ENCODE measurements around the gene FBXO17. TPM values are rescaled to one million over a fixed set of nuclear protein-coding genes. Genes with fewer than 3 reads are reported as not detected.

Gene FBXO17
- total RNA-seq, result not detected
- not detected for polyA plus RNA-seq

- POLR2A ChIA-PET (ENCODE audit: partially characterized antibody), result no interaction called here
- Mint-ChIP-seq H3K27ac (peak within 1 kb of the TSS in 1 of 7 donors; percentile 19), H3K4me1 (peaks cover 0 to 19% (median 11%) of the 10 kb centered on the region in 4 donors), H3K36me3 (no peaks in the 10 kb centered on the region), H3K27me3 (peaks cover 17 to 25% of the 10 kb centered on the region in 2 donors), H3K4me3 (peak within 1 kb of the TSS; percentile 27 to 76 (median 61)), H3K9me3 (peaks cover 0 to 2% (median under 1%) of the 10 kb centered on the region in 8 donors)
- Histone ChIP-seq H3K9me3 (ENCODE audit: control insufficient read depth in 1 of 2, low read length in 2 of 2) (no peaks in the 10 kb centered on the region), H3K27ac (ENCODE audit: low read depth, low read length) (no peak within 1 kb of the TSS), H3K4me1 (ENCODE audit: insufficient read depth, low read length) (no peaks in the 10 kb centered on the region), H3K27me3 (ENCODE audit: insufficient read depth, low read length) (no peaks in the 10 kb centered on the region), H3K36me3 (ENCODE audit: insufficient read depth, low read length) (no peaks in the 10 kb centered on the region), H3K4me3 (ENCODE audit: low read length in 2 of 2) (no peak within 1 kb of the TSS)
- CTCF ChIA-PET (ENCODE audit: partially characterized antibody), result no interaction called here
- intact Hi-C loops (cut with micrococcal nuclease), result no loop called here
- no peak for DNase-seq
Measured at GRCh38 chr19:38975214-38975860, at the start of gene FBXO17. FBXO17 (minus strand) TSS chr19:38975742; CDS start chr19:38950319, 25,423 bp downstream.

GRCh38 chr19:39024875-39025641 lies 49.5 kb upstream of the FBXO17 start:
- H3K9me3 ChIP-seq (ENCODE audit: control insufficient read depth in 1 of 2, low read length in 2 of 2), result no peaks in the 10 kb centered on the region
- H3K4me1 ChIP-seq (ENCODE audit: insufficient read depth, low read length), result no peaks in the 10 kb centered on the region
- peaks cover 0 to 5% (median 0%) of the 10 kb centered on the region in 8 donors for H3K9me3 Mint-ChIP-seq
- H3K36me3 ChIP-seq (ENCODE audit: insufficient read depth, low read length), result no peaks in the 10 kb centered on the region
- peaks cover 7 to 15% of the 10 kb centered on the region in 2 donors for H3K27me3 Mint-ChIP-seq
- no peak overlapping the region for H3K27ac Mint-ChIP-seq
- intact Hi-C loops (cut with micrococcal nuclease), result no loop called here
- H3K4me1 Mint-ChIP-seq, result peaks cover 0 to under 1% (median 0%) of the 10 kb centered on the region in 4 donors
- H3K27ac ChIP-seq (ENCODE audit: low read depth, low read length), result no peak overlapping the region
- ChIA-PET CTCF (ENCODE audit: partially characterized antibody) (interaction anchor here (1.2 kb wide), 1 partner anchor 26 kb away, joined by 3 read pairs; no protein-coding TSS in a partner anchor), POLR2A (ENCODE audit: partially characterized antibody) (no interaction called here)
- no peak for DNase-seq
- no peaks in the 10 kb centered on the region for H3K36me3 Mint-ChIP-seq
- no peak overlapping the region for H3K4me3 Mint-ChIP-seq
- H3K27me3 ChIP-seq (ENCODE audit: insufficient read depth, low read length), result no peaks in the 10 kb centered on the region
- H3K4me3 ChIP-seq (ENCODE audit: low read length in 2 of 2), result no peak overlapping the region

- H3K27ac ChIP-seq (ENCODE audit: low read depth, low read length), result no peak overlapping the region
- H3K4me1 ChIP-seq (ENCODE audit: insufficient read depth, low read length), result no peaks in the 10 kb centered on the region
- Mint-ChIP-seq H3K4me1 (no peaks in the 10 kb centered on the region), H3K4me3 (no peak overlapping the region), H3K9me3 (peaks cover 0 to 5% (median 0%) of the 10 kb centered on the region in 8 donors), H3K27ac (no peak overlapping the region), H3K36me3 (no peaks in the 10 kb centered on the region), H3K27me3 (peaks cover 9 to 21% of the 10 kb centered on the region in 2 donors)
- H3K27me3 ChIP-seq (ENCODE audit: insufficient read depth, low read length), result no peaks in the 10 kb centered on the region
- no peaks in the 10 kb centered on the region for H3K36me3 ChIP-seq (ENCODE audit: insufficient read depth, low read length)
- no peak overlapping the region for H3K4me3 ChIP-seq (ENCODE audit: low read length in 2 of 2)
- intact Hi-C loops (cut with micrococcal nuclease), result no loop called here
- ChIA-PET CTCF (ENCODE audit: partially characterized antibody) (no interaction called here), POLR2A (ENCODE audit: partially characterized antibody) (no interaction called here)
- H3K9me3 ChIP-seq (ENCODE audit: control insufficient read depth in 1 of 2, low read length in 2 of 2), result no peaks in the 10 kb centered on the region
- no peak for DNase-seq
Measured at GRCh38 chr19:39021063-39021462, 45.5 kb upstream of the FBXO17 start.

- CTCF ChIA-PET (ENCODE audit: partially characterized antibody), result interaction anchor here (1.2 kb wide), 1 partner anchor 9 kb away, joined by 4 read pairs; no protein-coding TSS in a partner anchor
- POLR2A ChIA-PET (ENCODE audit: partially characterized antibody), result no interaction called here
- no peak overlapping the region for H3K27ac Mint-ChIP-seq
Measured at GRCh38 chr19:39017646-39018045, 42.1 kb upstream of the FBXO17 start.

GRCh38 chr19:39017026-39017425 lies 41.5 kb upstream of the FBXO17 start:
- Histone ChIP-seq H3K4me3 (ENCODE audit: low read length in 2 of 2) (no peak overlapping the region), H3K36me3 (ENCODE audit: insufficient read depth, low read length) (no peaks in the 10 kb centered on the region), H3K4me1 (ENCODE audit: insufficient read depth, low read length) (no peaks in the 10 kb centered on the region), H3K27ac (ENCODE audit: low read depth, low read length) (no peak overlapping the region), H3K9me3 (ENCODE audit: control insufficient read depth in 1 of 2, low read length in 2 of 2) (no peaks in the 10 kb centered on the region), H3K27me3 (ENCODE audit: insufficient read depth, low read length) (no peaks in the 10 kb centered on the region)
- H3K27ac Mint-ChIP-seq, result peak overlapping the region in 1 of 7 donors; percentile 24
- H3K4me1 Mint-ChIP-seq, result no peaks in the 10 kb centered on the region
- POLR2A ChIA-PET (ENCODE audit: partially characterized antibody), result interaction anchor here (0.7 kb wide), 1 partner anchor 179 kb away, joined by 3 read pairs; no protein-coding TSS in a partner anchor
- peaks cover 0 to 4% (median 0%) of the 10 kb centered on the region in 8 donors for H3K9me3 Mint-ChIP-seq
- H3K36me3 Mint-ChIP-seq, result no peaks in the 10 kb centered on the region
- peaks cover 9 to 20% of the 10 kb centered on the region in 2 donors for H3K27me3 Mint-ChIP-seq
- no peak overlapping the region for H3K4me3 Mint-ChIP-seq
- no peak for DNase-seq
- CTCF ChIA-PET (ENCODE audit: partially characterized antibody), result no interaction called here
- intact Hi-C loops (cut with micrococcal nuclease), result no loop called here

More at GRCh38 chr19:39017646-39018045, 42.1 kb upstream of the FBXO17 start:
- Mint-ChIP-seq H3K36me3 (no peaks in the 10 kb centered on the region), H3K9me3 (peaks cover 0 to 4% (median 0%) of the 10 kb centered on the region in 8 donors), H3K27me3 (peaks cover 9 to 22% of the 10 kb centered on the region in 2 donors), H3K4me1 (no peaks in the 10 kb centered on the region), H3K4me3 (no peak overlapping the region)
- DNase-seq, result no peak
- Histone ChIP-seq H3K9me3 (ENCODE audit: control insufficient read depth in 1 of 2, low read length in 2 of 2) (no peaks in the 10 kb centered on the region), H3K4me1 (ENCODE audit: insufficient read depth, low read length) (no peaks in the 10 kb centered on the region), H3K27ac (ENCODE audit: low read depth, low read length) (no peak overlapping the region), H3K4me3 (ENCODE audit: low read length in 2 of 2) (no peak overlapping the region), H3K36me3 (ENCODE audit: insufficient read depth, low read length) (no peaks in the 10 kb centered on the region), H3K27me3 (ENCODE audit: insufficient read depth, low read length) (no peaks in the 10 kb centered on the region)
- intact Hi-C loops (cut with micrococcal nuclease), result no loop called here

GRCh38 chr19:39014037-39014436 lies 38.5 kb upstream of the FBXO17 start:
- H3K27me3 Mint-ChIP-seq, result peaks cover 7 to 12% of the 10 kb centered on the region in 2 donors
- H3K36me3 ChIP-seq (ENCODE audit: insufficient read depth, low read length), result no peaks in the 10 kb centered on the region

GRCh38 chr19:39009001-39009400 lies 33.5 kb upstream of the FBXO17 start:
- no peaks in the 10 kb centered on the region for H3K9me3 ChIP-seq (ENCODE audit: control insufficient read depth in 1 of 2, low read length in 2 of 2)
- no peaks in the 10 kb centered on the region for H3K36me3 Mint-ChIP-seq
- DNase-seq, result no peak
- H3K27me3 ChIP-seq (ENCODE audit: insufficient read depth, low read length), result no peaks in the 10 kb centered on the region
- peaks cover 0 to 4% (median 2%) of the 10 kb centered on the region in 4 donors for H3K4me1 Mint-ChIP-seq
- CTCF ChIA-PET (ENCODE audit: partially characterized antibody), result no interaction called here
- no peaks in the 10 kb centered on the region for H3K36me3 ChIP-seq (ENCODE audit: insufficient read depth, low read length)
- no peak overlapping the region for H3K27ac Mint-ChIP-seq
- no peak overlapping the region for H3K4me3 Mint-ChIP-seq
- POLR2A ChIA-PET (ENCODE audit: partially characterized antibody), result no interaction called here
- no peaks in the 10 kb centered on the region for H3K4me1 ChIP-seq (ENCODE audit: insufficient read depth, low read length)
- H3K4me3 ChIP-seq (ENCODE audit: low read length in 2 of 2), result no peak overlapping the region
- peaks cover 11 to 13% of the 10 kb centered on the region in 2 donors for H3K27me3 Mint-ChIP-seq
- no peak overlapping the region for H3K27ac ChIP-seq (ENCODE audit: low read depth, low read length)
- intact Hi-C loops (cut with micrococcal nuclease), result no loop called here
- H3K9me3 Mint-ChIP-seq, result peaks cover 0 to 2% (median 0%) of the 10 kb centered on the region in 8 donors

More at GRCh38 chr19:39014037-39014436, 38.5 kb upstream of the FBXO17 start:
- Mint-ChIP-seq H3K27ac (no peak overlapping the region), H3K4me1 (no peaks in the 10 kb centered on the region), H3K36me3 (no peaks in the 10 kb centered on the region), H3K4me3 (no peak overlapping the region), H3K9me3 (no peaks in the 10 kb centered on the region)
- Histone ChIP-seq H3K9me3 (ENCODE audit: control insufficient read depth in 1 of 2, low read length in 2 of 2) (no peaks in the 10 kb centered on the region), H3K4me3 (ENCODE audit: low read length in 2 of 2) (no peak overlapping the region), H3K4me1 (ENCODE audit: insufficient read depth, low read length) (no peaks in the 10 kb centered on the region), H3K27me3 (ENCODE audit: insufficient read depth, low read length) (no peaks in the 10 kb centered on the region), H3K27ac (ENCODE audit: low read depth, low read length) (no peak overlapping the region)
- intact Hi-C loops (cut with micrococcal nuclease), result no loop called here
- POLR2A ChIA-PET (ENCODE audit: partially characterized antibody), result no interaction called here
- CTCF ChIA-PET (ENCODE audit: partially characterized antibody), result no interaction called here
- DNase-seq, result no peak
